ENCODE measurements around the gene NFE2L3.
"Not testable (repeated sequence)": the region's sequence is repeated elsewhere in the genome, so short reads cannot be mapped to it uniquely, and the experiment has no call there.

Gene NFE2L3

GRCh38 chr7:26147646-26148306 is 4.2 kb upstream of the NFE2L3 start:
- not testable (repeated sequence) for DNase-seq

GRCh38 chr7:26148307-26148700 is 3.7 kb upstream of the NFE2L3 start:
- not testable (repeated sequence) for DNase-seq

GRCh38 chr7:26149391-26149977 is 2.5 kb upstream of the NFE2L3 start:
- DNase-seq: no peak

DNA sequence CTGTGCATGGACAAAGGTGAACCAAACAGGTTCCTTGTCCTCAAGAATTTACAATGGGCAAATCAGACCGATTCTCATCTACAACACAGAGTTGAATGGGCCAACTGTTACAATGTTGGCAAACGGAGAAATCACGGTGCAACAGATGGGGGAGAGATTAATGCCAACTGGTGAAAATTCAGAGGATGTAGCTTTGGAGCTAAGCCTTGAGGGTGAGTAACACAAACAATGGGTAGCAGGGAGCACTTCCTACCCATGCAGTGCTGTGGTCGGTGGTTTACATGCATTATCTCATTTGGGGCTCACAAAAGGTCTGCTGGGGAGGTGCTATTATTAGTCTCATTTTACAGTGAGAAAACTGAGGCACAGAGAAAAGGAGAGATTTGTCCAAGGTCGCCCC is 902 bp upstream of the NFE2L3 start:
- no peak for DNase-seq

GRCh38 chr7:26151650-26151952 is 397 bp upstream of the NFE2L3 start:
- no peak for DNase-seq

- DNase-seq: not testable (repeated sequence)
Measured at GRCh38 chr7:26152782-26153240, 813 bp downstream of the NFE2L3 start.

DNA sequence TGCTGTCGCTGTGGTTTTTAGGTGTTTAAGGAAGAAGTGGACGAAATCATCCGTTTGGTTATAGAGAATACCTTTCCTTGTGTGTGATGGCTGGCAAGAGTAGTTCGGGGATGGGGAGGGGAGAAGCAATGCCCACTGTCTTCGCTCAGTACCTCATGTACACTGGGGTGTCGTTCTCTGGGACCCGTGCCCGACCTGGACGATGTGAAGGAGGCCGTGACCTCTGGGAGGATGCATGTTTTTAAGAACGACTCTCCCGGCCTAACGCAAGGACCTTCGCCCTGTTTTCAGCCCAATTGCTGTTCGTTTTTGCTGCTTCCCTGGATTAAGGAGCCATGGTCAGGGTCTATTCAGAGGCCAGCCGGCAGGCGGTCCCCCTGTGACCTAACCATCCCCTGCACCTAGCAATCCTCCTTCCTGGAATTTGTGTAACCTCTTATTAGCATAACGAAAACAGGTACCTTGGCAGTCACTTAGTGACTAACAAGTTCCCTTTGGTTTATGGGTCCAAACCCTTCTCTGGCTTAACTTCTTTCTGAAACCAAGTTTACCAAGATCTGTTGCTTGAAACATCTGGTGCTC is 1.3 kb downstream of the NFE2L3 start:
- no peak for DNase-seq

DNA sequence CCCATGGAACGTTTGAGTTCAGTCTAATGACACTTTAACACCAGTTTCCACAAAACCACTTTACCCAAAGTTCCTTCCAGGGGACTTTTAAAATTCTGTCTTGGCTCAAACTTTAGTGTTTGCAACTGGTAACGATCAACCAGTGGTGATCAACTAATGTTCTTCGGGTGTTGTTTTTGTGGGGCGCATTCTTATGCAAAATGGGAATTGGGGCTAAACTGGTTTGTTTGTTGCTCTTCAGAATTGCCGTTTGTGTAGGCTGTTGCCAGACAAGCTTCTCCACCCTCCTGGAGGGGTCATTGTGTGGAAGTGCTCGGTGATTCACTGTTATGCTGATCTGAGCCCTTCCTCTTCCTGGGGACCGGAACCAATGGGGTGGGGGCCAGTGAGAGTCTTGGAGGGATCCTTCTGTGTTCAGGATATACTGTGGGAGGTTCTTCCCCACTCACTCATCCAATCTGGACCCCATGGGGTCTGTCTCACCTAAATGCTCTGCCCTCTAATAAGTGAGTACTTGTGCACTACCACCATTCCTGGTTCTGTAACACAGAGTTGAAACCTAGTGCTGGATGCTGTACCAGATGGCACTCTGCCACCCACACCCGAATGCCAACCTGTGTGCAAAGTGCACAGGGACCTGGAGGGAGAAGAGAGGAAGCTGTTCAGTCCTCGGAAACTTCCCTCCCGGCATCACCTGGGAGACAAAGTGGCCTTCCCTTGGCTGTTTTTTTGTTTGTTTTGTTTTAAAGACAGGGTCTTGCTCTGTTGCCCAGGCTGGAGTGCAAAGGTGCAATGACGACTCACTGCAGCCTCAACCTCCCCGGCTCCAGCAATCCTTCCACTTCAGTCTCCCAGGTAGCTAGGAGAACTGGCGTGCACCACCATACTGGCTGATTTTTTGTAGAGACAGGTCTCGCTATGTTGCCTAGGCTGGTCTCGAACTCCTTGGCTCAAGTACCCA is 2.1 kb downstream of the NFE2L3 start:
- no peak for DNase-seq

DNA sequence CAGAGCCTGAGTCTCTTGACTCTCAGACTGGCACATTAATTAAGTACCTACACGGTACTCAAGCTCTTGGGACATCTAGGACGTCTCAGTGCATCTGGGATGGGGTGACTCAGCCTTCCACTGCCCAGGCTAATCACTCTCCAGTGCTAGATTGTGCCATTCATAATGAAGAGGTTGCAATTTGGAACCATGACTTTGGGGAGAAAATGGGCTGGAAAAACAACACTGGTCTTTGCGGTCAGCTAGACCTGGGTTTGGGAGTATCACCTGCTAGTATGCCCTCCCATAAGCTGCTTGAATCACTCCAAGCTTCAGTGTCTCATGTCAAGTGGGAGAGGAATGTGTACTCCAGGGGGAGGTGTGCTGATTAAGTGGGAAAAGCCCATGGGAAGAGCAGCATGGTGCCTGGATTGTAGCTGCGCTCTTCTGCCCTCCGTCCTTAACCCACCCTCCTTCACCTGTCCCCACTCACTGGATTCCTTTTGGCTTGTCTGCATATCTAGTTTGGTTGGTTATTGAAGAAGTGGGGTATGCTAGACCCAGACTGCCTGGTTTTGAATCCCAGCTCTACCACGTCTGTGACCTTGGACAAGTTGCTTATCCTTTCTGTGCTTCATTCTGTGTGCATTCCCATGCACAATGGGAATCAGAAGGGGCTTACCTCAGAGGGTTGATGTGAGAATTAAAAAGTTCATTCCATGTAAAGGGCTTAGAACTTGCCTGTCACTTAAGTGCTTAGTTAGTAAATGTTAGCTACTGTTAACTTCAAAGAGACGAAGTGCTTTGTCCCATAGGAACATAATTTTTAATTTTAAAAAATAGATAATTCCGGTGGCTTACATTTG is 3.8 kb downstream of the NFE2L3 start:
- no peak for DNase-seq

GRCh38 chr7:26156451-26157420 is 4.7 kb downstream of the NFE2L3 start:
- DNase-seq: no peak

DNA sequence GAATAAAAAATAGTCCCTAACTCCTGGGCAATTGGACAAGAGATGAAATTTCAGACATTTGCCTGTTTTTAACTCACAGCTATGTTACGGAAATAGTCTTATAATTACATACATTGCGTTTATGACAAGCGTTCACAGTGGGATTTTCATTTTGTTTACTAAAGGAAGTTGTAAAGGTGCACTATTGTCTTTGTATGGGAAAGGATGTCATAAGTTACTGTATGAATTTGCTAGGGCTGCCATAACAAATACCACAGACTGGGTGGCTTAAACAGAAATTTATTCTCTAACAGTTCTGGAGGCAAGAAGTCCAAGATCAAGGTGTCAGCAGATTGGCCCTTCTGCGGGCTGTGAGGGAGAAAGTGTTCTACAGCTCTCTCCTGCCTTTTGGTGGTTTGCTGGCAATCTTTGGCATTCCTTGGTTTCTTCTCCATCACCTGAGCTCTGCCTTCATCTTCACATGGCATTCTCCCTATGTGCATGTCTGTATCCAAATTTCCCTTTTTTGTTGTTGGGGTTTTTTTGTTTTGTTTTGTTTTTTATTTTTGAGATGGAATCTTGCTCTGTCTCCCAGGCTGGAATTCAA is 5.6 kb downstream of the NFE2L3 start:
- DNase-seq: no peak

GRCh38 chr7:26159243-26159642 is 7.2 kb downstream of the NFE2L3 start:
- no peak for DNase-seq

DNA sequence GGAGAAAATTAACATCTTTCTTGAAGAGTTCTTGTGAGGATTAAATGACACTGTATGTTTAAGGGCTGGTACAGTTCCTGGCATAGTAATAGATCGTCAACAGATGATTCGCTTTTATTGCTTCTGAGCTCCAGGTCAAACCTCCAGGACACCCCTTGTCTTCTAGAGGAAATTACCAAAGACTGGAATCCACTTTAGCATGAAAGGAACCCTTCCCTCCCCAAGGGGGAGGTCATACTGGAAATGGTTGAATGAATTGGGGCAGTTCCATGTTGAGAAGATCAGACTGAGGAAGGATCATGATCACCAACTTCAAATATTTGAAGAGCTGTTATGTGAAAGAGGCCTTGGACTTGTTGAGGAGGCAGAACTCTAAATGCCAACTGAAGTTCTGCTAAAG is 8.9 kb downstream of the NFE2L3 start:
- no peak for DNase-seq

DNA sequence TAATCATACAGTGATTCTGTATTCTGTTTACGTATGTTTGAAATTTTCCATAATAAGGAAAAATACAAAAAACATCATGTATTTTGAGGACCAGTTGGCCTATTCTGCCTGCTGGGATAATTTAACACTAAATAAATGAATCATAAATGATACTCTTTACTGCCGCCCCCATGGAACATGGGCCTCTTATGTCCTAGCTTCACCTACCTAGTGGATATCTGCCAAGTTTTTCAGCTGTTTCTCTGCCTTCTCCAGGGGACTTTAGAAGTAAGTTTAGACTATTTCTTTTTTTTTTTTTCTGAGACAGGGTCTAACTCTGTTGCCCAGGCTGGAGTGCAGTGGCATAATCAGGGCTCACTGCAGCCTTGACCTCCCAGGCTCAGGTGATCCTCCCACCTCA is 10.4 kb downstream of the NFE2L3 start:
- DNase-seq: no peak

- DNase-seq: not testable (repeated sequence)
Measured at GRCh38 chr7:26163804-26164203, 11.8 kb downstream of the NFE2L3 start.

DNA sequence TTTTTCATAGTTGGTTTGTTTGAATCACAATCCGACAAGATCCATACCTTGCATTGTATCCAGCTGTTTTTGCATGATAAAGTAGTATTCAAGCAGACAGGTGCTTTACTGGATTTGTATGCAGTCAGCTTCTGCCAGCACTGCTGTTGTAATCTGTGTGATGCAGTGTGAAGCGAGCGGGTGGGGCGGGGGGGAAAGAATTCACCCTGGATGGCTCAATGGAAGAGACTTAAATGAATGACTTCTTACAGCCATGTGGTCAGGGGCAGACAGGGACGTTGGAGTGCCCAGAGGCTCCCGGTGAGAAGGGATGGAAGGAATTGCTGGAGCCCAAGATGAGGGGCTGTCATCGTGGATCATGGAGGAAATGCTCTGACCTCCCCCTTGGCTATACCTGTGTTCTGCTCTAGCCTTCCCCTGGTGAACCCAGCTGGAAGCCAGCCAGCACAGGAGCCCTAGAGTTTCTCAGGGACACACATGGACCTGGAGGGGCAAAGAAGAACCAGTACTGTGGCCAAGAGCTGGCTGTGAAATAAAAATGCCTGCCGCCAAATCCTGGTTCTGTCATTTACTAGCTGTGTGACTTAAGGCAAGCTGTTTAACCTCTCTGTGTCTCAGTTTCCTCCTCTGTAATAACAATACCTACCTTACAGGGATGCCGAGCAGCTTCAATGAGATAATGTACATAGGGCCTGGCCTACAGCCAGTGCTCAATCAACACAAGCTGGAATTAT is 14.1 kb downstream of the NFE2L3 start:
- DNase-seq: no peak

DNA sequence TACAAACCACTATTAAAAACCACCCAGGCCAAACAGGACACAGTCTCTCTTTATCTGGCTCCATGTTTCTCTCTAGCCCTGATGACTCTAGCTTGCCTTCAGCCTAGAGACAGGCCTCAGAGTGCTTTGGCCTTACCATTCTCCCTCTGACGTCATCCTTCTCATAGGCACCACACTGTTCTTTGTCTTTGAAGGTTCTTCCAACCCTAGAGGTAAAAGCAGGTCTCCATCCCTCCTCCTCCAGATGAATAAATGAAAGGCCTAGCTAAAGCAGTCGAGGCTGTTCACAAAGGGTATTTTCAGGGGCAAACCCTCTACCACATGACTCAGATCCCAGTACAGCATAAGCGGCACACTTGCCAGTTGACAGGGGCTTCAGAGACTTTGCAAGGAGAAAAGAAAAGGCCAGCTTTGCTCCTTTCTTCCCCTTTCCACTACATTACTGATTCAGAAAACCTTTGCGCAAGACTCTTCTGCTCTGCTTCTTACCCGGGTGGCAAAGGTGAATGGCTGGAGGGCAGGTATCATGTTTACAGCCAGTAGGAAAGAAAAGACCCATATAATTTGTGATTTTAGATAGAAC is 14.8 kb downstream of the NFE2L3 start:
- no peak for DNase-seq

- no peak for DNase-seq
Measured at GRCh38 chr7:26167303-26167934, 15.4 kb downstream of the NFE2L3 start.

- DNase-seq: no peak
Measured at GRCh38 chr7:26168458-26169023, 16.5 kb downstream of the NFE2L3 start.
